Measurements from ENCODE around the gene PLXNA4.

Gene PLXNA4

GRCh38 chr7:132571970-132572369, 4.3 kb downstream of the PLXNA4 start:
- no peak for TF ChIP-seq CTCF (IDR thresholded peaks at IDR 0.05)

- no peak for TF ChIP-seq CTCF (IDR thresholded peaks at IDR 0.05)
Measured at GRCh38 chr7:132569884-132570614, 6.2 kb downstream of the PLXNA4 start.

GRCh38 chr7:132568962-132569361, 7.3 kb downstream of the PLXNA4 start:
- TF ChIP-seq CTCF (IDR thresholded peaks at IDR 0.05), result no peak

GRCh38 chr7:132565885-132566284, 10.4 kb downstream of the PLXNA4 start:
- TF ChIP-seq CTCF (IDR thresholded peaks at IDR 0.05), result no peak

- no peak for TF ChIP-seq CTCF (IDR thresholded peaks at IDR 0.05)
Measured at GRCh38 chr7:132565441-132565840, 10.8 kb downstream of the PLXNA4 start.

- TF ChIP-seq CTCF (IDR thresholded peaks at IDR 0.05), result no peak
Measured at GRCh38 chr7:132564849-132565248, 11.4 kb downstream of the PLXNA4 start.

- no peak for TF ChIP-seq CTCF (IDR thresholded peaks at IDR 0.05)
Measured at GRCh38 chr7:132564090-132564489, 12.2 kb downstream of the PLXNA4 start.

- no peak for TF ChIP-seq CTCF (IDR thresholded peaks at IDR 0.05)
Measured at GRCh38 chr7:132562690-132563089, 13.6 kb downstream of the PLXNA4 start.

All from LNCAP (cell line).